DND-41 (cell line): ENCODE measurements around the gene HIGD1B.

Experiments used
- ATAC-seq: fragments of 200-7000 bp; cut with Tn5 transposase; 3 replicates; pipeline ENCODE4 v1.9.1; 2021; ENCODE audit warnings: low read depth; ENCODE audit not compliant: insufficient read depth
- DNase-seq: peaks from one replicate; pipeline ENCODE4 v3.0.0-alpha.2; 2020
- H2AFZ ChIP-seq: 2 replicates; pipeline ENCODE4 v1.6.0; 2012; ENCODE audit warnings: low read depth, low read length
- H3K27ac ChIP-seq: 2 replicates; pipeline ENCODE4 v1.5.1; 2012; ENCODE audit warnings: low read length, inconsistent platforms
- H3K27me3 ChIP-seq: fragments of 200-600 bp; sonication (generic); 2 replicates; pipeline ENCODE4 v1.6.0; 2012; ENCODE audit warnings: low read length, mild to moderate bottlenecking, inconsistent platforms; ENCODE audit not compliant: insufficient read depth, poor library complexity
- H3K36me3 ChIP-seq: 2 replicates; pipeline ENCODE4 v1.5.1; 2012; ENCODE audit warnings: low read length, inconsistent platforms; ENCODE audit not compliant: insufficient read depth
- H3K4me1 ChIP-seq: 2 replicates; pipeline ENCODE4 v1.5.1; 2012; ENCODE audit warnings: mild to moderate bottlenecking, low read length; ENCODE audit not compliant: insufficient read depth
- H3K4me2 ChIP-seq: 2 replicates; pipeline ENCODE4 v1.6.0; 2012; ENCODE audit warnings: mild to moderate bottlenecking, moderate library complexity, low read length, inconsistent platforms; ENCODE audit not compliant: insufficient read depth
- H3K4me3 ChIP-seq, 2 experiments: fragments of 200-600 bp in 1 of 2; shearing (Covaris generic) in 1 of 2; 2 replicates each; pipeline ENCODE4 v1.5.1; 2012 to 2016; ENCODE audit warnings: inconsistent platforms in 2 of 2, low read length in 2 of 2, mild to moderate bottlenecking in 2 of 2, low read depth in 1 of 2, moderate library complexity in 1 of 2
- H3K79me2 ChIP-seq: 2 replicates; pipeline ENCODE4 v1.6.0; 2012; ENCODE audit warnings: low read length, inconsistent platforms; ENCODE audit not compliant: insufficient read depth
- H3K9ac ChIP-seq: 2 replicates; pipeline ENCODE4 v1.6.0; 2012; ENCODE audit warnings: low read depth, mild to moderate bottlenecking, inconsistent platforms, low read length, moderate library complexity
- H3K9me3 ChIP-seq: 2 replicates; pipeline ENCODE4 v1.5.1; 2012; ENCODE audit warnings: low read length, moderate library complexity, mild to moderate bottlenecking, inconsistent platforms; ENCODE audit not compliant: insufficient read depth, severe bottlenecking
- H4K20me1 ChIP-seq: 2 replicates; pipeline ENCODE4 v1.6.0; 2012; ENCODE audit warnings: low read length; ENCODE audit not compliant: insufficient read depth
- CTCF ChIP-seq: IDR thresholded peaks from 2 replicates; pipeline ENCODE4 v1.5.1; 2012; ENCODE audit warnings: borderline replicate concordance, low read length, moderate library complexity, mild to moderate bottlenecking; ENCODE audit not compliant: poor library complexity, severe bottlenecking; ENCODE audit errors: extremely low read depth
- EZH2 ChIP-seq: IDR thresholded peaks from 3 replicates; pipeline ENCODE4 v1.6.1; 2012; ENCODE audit warnings: borderline replicate concordance, low read depth, mild to moderate bottlenecking, moderate library complexity, low read length, inconsistent platforms; ENCODE audit not compliant: severe bottlenecking

Gene HIGD1B

GRCh38 chr17:44879376-44879775 is 31.7 kb downstream of the HIGD1B start:
- Histone ChIP-seq H3K4me2 (no peak overlapping the region), H3K4me1 (no peaks in the 10 kb centered on the region), H3K36me3 (peaks cover 95% of the 10 kb centered on the region), H3K27ac (no peak overlapping the region), H2AFZ (no peak overlapping the region), H3K27me3 (no peaks in the 10 kb centered on the region), H3K9ac (no peak overlapping the region), H3K79me2 (no peaks in the 10 kb centered on the region), H3K9me3 (no peaks in the 10 kb centered on the region), H4K20me1 (0 out of 2 replicates have a peak, but pooled peaks cover 6% of the 10 kb centered on the region), H3K4me3 (no peak overlapping the region)
- ATAC-seq = no peak
- TF ChIP-seq EZH2 (no peak), CTCF (no peak)
- no peak for DNase-seq

DNA sequence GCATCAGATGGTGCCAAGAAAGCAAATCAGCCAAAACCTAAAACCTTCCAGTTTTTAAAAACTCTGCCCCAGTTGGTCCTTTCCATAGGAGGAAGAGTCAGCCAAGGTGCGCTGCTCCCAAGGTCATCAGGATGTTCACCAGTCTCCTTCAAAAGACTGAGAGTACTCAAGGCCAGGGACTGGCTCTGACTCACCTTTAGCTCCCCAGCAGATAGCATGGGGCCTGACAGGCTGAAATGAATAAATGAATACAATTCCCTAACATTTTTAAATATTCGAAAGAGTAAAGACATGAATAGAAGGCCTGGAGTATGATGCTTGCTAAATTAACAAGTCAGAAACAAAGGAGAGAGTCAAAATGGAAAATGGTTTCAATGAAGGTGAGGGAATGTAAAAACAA is 32.4 kb downstream of the HIGD1B start:
- H3K4me1 ChIP-seq = no peaks in the 10 kb centered on the region
- ATAC-seq (no peak), DNase-seq (no peak)
- 0 out of 2 replicates have a peak, but pooled peaks cover 6% of the 10 kb centered on the region for H4K20me1 ChIP-seq
- TF ChIP-seq CTCF = no peak
- no peak for TF ChIP-seq EZH2
- H3K27ac ChIP-seq = no peak overlapping the region
- H3K36me3 ChIP-seq = peaks cover 95% of the 10 kb centered on the region
- no peak overlapping the region for H3K4me3 ChIP-seq
- no peaks in the 10 kb centered on the region for H3K79me2 ChIP-seq
- H3K27me3 ChIP-seq = no peaks in the 10 kb centered on the region
- no peak overlapping the region for H3K4me2 ChIP-seq
- no peak overlapping the region for H2AFZ ChIP-seq
- H3K9me3 ChIP-seq = no peaks in the 10 kb centered on the region
- H3K9ac ChIP-seq = no peak overlapping the region

DNA sequence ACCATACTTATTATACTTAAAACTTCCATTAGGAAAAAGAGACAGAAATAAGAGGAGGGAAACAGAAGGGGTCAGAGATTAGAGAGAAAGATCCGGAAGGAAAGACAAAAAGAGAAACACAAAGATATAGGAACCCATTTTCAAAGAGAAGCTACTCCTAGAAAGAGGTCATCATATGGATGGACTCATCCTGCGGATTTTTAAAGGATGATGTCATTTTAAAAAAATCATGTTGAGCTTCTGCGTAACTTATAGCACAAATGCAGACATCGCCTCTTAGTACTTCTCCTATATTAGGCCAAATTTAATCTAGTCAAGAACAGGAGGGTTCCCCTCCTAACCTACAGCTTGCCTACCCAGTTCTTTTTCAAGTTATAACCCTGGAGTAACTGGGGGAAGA is 33.5 kb downstream of the HIGD1B start:
- Histone ChIP-seq H3K36me3 (peaks cover 98% of the 10 kb centered on the region), H3K79me2 (no peaks in the 10 kb centered on the region)

More for the DNA sequence above, 33.5 kb downstream of the HIGD1B start:
- no peak overlapping the region for H3K4me3 ChIP-seq
- no peaks in the 10 kb centered on the region for H3K27me3 ChIP-seq
- DNase-seq (no peak), ATAC-seq (no peak)
- H3K9me3 ChIP-seq = no peaks in the 10 kb centered on the region
- H3K9ac ChIP-seq = no peak overlapping the region
- H3K27ac ChIP-seq = no peak overlapping the region
- H2AFZ ChIP-seq = no peak overlapping the region
- no peak overlapping the region for H3K4me2 ChIP-seq
- TF ChIP-seq CTCF = no peak
- no peaks in the 10 kb centered on the region for H3K4me1 ChIP-seq
- 0 out of 2 replicates have a peak, but pooled peaks cover 6% of the 10 kb centered on the region for H4K20me1 ChIP-seq
